Activated CD4-positive, alpha-beta T cell treated with anti-CD3 and anti-CD28 coated beads for 1 hour (primary cell): ENCODE measurements around the gene NTN3.

Experiments
- DNase-seq: peaks from one replicate; pipeline ENCODE4 v3.0.0-alpha.2; 2020

The NTN3 gene

DNA sequence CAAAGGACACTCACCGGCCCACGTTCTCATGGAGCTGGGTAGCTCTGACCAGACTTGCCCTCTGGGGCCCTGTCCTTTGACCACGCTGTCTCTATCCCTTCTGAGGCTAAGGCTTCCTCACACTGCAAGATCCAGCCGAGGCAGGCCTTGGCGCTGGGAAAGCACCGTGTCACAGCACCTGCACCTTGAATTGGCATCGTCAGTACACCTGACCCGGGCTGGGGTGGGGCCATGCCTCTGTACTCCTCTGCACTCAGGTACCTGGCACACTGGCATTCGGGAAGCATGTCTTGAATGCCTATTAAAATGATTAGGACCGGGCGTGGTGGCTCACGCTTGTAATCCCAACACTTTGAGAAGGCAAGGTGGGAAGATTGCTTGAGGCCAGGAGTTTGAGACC, 9.9 kb downstream of the NTN3 start:
- no peak for DNase-seq

DNA sequence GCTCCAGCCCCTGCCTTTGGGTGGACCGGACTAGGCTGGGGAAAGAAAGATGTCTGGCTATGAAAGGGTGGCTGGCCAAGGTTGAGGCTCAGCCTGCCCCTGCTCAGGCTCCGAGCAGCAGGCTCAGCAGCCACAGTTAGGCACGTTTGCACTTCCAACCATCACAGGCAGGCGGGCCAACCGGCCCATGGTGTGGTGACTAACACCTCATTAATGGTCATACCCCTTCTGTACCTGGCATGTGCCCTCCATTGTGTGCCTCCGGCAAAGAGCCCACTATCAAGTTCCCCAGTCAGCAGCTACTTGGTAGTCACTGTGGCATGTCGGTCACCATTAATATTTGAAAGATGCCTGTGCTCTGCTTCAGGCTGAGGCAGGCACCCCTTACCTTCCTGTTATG, 10.6 kb downstream of the NTN3 start:
- no peak for DNase-seq

DNA sequence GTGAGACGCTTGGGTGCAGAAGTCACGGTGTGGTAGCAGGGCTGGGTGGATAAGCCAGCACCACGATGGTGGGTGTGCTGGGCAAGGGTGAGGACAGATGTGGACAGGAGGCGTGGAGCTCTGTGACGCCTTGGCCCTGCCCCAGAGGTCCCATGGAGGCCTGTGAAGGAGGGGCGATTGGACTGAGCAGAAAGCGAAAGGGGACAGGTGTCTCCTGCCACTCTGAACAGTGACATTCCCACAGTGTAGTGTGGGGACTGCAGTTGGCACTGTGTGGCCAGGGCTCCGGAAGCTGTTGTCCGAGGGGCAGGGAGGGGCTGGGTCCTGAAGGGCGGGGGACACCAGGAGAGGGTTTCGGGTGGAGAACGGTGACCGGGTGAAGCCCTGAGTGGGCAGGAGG, 11.2 kb downstream of the NTN3 start:
- DNase-seq, result no peak

DNA sequence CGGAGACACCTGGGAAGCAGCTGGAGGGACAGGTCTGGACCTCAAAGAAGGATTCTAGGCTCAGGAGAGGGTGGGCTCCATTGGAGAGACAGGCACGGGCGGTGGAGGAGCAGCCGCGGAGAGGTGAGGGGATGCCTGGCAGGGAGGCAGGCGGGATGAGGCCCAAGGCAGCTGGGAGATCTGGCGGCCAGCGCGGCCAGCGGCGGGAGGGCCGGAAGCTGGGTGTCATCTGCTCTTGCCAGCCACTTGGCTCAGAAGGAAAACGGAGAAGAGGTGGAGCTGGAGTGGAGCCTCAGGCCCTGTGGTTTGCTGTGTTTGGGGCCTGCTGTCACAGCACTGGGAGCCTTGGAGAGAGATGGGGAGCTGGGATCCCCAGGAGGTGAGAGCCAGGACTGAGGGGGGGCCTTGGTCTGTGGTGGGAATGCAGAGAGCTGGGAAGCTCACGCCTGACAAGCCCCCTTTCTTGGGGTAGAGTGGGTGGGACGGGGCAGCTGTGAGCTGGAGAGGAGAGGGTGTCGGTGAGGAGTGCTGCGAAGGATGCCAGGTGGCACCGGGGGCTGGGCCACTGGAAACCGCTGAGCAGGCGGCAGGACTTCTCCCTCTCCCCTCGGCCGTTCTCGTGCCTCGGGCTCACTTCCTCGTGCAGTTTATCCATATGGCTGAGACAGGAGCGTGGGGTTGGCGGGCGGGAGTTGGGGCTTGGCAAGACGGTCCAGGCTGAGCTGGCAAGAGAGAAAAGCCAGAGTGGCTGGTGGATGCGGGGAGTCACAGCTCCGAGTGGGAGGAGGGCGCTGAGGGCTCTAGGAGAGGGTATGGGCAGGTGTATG, 11.8 kb downstream of the NTN3 start:
- DNase-seq, result no peak

DNA sequence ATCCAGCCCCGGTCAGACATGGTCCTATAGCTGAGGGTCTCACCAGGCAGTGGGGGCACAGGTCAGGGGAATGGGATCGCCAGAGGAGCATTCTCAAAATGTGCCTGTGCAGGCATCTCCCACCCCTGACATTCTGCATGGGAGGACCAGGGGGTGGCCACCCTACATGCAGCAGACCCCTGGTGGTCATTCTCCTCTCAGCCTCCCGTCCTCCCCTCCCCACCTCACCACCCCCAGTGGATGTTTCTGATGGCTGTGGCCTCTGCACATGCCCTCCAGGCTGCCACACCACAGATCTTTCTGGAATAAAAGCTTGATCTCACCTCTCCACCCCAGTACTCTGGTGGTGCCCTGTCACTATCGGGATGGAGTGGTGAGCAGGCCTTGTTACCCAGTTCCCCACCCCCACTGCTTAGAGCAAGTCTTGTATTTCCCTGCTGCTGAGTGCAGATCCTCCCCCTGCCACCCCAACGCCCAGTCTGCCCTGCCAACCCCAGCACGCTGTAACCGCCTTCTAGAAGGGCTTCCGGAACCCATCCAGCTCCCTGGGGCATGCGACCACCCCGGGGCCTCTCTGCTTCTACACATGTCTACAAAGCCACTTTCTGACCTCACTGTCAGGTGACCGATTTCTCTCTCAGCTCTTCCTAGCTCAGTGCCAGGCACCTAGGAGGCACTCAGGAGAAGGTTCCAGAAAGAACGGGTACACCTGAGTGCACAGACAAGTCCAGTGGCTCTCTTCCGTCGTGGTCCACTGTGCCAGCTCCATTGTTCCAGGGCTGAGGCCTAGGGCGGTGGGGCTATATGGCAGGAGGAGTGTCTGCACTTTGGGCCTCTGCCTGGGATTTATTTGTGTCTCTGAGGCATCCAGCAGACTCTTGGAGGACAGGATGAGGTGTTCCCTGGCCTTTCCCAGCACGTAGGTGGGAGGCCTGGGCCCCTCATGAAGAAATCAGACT, 13.1 kb downstream of the NTN3 start:
- no peak for DNase-seq

DNA sequence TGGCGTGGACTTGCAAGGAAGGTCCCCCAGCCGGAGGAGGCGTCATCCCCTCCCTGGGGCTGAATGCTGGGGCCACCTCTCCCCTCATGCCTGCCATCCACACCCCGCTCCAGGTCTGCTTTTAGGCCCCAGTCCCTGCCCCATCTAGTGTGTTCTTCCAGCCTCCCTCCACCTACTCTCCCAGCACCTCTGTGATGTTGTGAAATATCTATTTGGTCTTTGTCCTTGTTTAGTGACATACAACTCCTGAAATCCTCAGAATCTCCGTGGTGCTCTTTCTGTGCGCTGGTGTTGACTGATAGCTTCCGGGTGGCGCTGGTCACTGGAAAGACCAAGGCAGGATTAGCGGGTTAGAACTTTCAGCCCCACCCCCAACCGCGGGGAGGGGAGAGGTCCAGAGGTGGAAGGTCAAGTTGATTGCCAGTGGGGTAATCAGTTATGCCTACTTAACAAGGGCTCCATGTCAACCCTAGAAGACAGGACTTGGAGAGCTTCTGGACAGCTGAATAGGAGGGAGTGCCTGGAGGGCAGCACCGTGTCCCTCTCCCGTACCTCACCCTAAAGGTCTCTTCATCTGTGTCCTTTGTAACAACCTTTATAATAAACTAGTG, 13.9 kb downstream of the NTN3 start:
- DNase-seq, result no peak

DNA sequence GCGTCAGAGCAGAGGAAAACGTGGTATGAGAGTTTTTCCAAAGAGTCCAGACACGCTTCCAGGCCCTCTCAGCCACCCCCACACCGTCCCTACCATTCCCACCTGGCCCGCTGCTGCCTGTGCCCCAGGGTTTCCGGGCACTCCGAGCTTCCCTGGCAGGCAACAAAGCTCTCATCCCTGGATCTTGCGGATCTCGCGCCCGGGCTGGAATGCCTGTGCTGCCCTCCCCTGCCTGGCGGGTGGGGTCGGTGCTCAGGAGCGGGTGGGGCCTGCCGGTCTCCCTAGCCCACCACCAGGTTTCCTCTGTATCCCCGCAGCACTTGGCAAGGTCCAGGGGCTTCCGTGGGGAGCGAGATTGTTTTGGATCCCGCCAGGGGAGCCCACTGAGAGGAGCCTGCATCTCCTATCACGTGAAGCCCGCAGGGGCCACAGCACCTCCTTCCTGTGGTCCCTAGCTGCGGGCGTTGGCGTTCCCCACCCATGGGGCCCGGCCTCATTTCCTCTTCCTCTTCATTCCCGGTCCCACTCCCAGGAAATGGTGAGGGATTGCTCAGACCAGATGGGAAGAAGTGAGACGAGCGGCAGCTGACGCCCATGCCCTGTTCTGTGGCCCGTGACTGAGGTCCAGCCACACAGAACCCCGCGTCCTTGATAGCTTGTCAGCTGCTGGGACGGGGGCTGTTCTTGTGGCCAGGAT, 14.9 kb downstream of the NTN3 start:
- DNase-seq, result no peak

DNA sequence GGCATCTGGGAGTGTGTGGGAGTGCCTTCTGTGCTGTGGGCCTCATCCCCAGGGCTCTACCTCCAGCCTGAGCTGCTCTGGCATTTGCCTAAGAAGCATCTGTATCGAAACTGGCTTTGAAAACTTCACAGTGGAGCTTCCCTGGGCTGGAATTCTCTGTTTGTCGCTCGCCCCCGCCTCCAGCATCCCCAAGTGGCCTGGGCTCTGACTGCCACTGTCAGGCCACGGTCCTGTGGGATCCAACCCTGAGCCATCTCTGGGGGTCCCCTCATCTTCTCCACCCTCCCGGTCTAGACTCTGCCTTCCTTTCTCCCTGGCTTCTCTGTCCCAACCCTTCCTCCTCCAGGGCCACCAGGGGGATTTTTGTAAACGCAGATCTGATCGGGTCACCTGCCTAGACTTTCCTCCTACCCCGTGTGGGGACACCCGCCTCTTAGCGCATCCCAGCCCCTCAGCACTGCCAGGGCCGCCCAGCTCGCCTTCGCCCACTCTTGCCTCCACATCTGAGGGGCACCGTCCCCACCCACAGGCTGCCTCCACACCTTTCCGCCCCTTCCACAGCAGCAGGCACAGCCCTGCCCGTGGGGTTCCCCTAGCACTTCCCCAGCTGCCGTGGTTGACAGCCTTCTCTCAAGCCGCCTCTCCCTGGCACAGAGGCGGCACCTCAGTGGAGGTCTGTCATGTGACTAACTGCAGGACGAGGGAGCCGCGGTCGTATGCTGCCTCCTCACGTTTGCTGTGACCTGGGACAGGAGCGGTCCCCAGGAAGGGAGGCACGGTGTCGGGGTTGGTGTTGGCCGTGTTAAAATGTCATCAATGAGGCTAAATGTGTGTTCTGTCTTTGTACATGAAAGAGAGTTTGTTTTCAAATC, 15.8 kb downstream of the NTN3 start:
- peak; percentile 73 for DNase-seq

DNA sequence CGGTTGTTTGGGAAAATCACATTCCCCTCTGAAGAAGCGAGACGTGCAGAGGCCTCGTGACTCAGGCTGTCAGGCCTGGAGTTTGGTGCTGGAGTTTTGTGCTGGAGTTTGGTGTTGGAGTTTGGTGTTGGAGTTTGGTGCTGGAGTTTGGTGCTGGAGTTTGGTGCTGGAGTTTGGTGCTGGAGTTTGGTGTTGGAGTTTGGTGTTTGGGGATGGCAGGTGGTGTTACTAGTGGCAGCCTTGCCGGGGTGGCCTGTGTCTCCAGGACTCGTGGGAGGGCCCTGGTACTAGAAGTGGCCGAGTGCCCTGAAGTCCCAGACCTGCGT, 16.4 kb downstream of the NTN3 start:
- DNase-seq, result no peak

DNA sequence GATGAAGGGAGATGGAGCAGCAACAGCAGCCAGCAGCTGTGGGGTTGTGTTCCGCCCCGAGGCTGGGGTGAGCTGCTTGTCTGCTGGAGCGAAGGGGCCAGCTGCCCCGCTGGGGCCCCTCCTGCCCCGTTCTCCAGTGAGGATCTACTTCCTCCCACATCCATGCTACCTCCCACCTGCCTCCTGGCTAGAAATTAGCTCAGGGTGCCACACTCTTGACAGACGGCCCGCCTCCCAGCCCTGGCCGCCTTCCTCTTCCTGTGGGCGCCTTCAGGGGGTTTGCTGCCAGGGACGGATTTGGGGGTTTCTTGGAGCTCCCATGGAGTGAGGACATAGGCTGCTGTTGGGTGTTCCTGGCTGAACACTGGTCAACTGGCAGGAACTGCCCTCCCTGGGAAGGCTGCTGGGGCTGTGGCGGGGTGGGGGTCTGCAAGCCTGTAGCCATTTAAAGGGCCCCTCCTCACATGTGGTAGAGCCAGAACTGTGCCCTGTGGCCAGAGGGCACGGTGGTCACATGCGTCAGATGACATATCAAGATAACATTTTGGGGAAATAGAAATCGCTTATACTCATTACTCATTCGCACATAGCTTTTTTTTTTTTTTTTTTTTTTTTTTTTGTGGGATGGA, 16.9 kb downstream of the NTN3 start:
- DNase-seq, result no peak

DNA sequence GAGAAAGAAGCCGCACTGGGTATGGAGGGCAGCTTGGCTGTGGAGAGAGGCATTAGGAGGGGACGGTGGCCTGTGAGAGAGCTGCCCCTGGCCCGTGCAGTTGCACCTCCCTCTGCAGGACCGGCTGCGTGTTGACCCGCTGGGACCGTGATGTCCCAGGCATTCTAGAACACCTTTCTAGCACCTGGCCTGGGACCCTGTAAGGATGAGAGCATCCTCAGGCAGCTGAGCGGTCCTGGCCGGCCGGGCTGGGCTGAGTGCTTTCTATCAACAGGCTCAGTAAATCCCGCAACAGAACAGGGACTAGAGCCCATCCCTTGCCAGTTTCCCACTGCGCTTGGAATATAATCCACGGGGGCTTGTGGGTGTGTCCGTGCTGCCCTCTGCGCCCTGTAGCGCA, 18.5 kb downstream of the NTN3 start:
- DNase-seq, result no peak

DNA sequence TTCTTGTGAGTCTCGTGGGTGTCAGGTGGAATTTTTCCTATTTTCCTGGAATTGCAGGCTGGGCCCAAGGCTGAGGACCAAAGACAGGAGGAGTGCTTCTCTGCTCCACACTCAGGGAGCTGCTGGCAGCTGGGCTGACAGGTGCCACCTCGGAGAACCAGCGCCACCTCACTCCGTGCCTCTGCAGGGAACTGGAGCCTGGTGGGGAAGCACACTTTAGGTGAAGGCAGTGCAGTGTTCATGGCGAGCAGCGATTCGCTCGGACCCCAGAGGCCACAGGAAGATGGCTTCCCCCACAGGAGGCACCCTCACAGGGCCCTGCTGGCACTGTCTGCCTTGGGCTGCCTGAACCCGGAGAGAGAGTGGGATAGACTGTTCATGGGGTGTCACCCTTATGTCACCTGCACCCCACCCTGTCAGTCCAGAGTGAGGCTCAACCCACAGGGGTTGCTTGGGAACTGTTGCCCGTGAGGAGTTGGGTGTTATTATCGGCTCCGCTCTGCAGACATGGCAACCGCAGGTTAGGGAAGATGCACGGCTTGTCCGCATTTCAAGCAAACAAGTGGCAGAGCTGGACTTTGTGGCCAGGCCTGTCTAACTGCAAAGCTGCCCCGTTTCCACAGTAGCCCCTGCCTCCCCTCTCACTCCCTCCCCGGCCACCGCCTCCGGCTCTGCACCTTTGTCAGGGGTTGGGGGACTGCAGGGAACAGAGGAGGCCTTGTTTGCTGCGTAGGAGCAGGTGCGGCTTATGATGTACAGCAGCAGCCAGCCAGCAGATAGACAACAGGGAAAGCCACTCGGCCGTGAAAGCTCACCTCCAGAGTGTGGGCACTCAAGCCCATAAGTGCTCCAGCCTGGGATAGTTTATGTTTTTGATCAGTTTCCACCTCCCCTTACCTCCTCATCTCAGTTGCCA, 19.4 kb downstream of the NTN3 start:
- DNase-seq, result no peak

DNA sequence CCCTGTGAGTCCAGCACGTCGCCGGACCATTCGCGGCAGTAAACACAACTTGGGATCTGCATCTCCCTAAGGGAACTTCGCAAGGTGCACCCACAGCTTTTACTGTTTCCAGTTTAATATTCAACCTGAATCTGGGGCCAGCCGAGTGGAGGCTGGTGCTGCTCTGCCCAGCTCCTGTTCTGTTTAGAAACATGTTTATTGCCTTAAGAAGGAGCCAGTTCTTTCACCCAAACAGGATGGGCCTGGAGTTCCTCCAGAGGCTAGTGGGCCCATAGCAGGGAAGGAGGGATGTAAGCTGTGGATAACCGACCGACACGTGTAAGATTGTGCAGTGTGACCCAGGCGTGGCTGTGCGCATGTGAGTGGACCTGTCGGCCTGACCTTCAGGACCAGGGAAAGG, 21.2 kb downstream of the NTN3 start:
- DNase-seq, result no peak

DNA sequence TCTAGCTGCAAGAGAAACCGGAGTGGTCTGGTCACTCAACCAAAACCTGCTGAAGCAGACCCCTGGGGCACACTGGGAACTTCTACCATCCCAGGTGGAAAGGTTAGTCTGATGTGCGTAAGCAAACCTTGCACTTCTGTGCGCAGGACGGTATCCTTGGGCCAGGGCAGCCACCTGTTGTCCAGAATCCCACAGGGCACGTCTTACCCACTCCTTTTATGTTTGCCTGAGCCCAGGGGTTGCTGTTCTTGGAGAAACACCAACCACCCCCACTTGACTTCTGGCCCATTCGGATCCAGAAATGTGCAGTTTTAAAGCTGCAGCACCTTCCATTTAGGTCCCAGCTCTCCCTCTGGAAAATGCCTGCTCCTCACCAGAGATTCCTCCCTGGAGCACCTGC, 22.5 kb downstream of the NTN3 start:
- no peak for DNase-seq

DNA sequence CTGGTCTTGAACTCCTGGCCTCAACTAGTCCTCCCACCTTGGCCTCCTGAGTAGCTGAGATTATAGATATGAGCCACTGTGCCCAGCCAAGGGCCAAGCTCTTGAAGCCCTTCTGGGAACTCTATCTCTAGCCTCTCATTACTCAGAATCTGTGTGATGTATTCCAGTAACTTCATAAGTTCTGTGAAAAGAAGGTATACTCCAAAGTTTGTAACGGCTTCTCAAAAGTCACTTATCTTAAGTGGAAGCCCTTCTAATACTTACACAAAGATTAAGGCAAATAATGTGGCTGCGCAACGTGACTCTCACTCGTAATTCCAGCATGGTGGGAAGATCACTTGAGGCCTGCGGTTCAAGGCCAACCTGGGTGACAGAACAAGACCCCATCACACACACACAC, 23.5 kb downstream of the NTN3 start:
- no peak for DNase-seq

DNA sequence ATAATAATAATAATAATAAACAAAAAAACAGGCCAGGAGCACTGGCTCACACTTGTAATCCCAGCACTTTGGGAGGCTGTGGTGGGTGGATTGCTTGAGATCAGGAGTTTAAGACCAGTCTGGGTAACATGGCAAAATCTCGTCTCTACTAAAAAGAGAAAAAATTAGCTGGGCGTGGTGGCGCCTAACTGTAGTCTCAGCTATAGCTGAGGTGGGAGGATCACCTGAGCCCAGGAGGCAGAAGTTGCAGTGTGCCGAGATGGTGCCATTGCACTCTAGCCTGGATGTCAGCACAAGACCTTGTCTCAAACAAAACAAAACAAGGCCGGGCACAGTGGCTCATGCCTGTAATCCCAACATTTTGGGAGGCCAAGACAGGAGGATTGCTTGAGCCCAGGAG, 23.9 kb downstream of the NTN3 start:
- no peak for DNase-seq

DNA sequence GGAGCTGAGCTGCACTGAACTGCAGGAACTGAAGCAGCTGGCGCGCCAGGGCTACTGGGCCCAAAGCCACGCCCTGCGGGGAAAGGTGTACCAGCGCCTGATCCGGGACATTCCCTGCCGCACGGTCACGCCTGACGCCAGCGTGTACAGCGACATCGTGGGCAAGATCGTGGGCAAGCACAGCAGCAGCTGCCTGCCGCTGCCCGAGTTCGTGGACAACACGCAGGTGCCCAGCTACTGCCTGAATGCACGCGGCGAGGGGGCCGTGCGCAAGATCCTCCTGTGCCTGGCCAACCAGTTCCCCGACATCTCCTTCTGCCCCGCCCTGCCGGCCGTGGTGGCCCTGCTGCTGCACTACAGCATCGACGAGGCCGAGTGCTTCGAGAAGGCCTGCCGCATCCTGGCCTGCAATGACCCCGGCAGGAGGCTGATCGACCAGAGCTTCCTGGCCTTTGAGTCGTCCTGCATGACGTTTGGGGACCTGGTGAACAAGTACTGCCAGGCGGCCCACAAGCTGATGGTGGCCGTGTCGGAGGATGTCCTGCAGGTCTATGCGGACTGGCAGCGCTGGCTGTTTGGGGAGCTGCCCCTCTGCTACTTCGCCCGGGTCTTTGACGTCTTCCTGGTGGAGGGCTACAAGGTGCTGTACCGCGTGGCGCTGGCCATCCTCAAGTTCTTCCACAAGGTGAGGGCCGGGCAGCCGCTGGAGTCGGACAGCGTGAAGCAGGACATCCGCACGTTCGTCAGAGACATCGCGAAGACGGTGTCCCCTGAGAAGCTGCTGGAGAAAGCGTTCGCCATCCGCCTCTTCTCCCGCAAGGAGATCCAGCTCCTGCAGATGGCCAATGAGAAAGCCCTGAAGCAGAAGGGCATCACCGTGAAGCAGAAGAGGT, 25.4 kb downstream of the NTN3 start:
- no peak for DNase-seq

DNA sequence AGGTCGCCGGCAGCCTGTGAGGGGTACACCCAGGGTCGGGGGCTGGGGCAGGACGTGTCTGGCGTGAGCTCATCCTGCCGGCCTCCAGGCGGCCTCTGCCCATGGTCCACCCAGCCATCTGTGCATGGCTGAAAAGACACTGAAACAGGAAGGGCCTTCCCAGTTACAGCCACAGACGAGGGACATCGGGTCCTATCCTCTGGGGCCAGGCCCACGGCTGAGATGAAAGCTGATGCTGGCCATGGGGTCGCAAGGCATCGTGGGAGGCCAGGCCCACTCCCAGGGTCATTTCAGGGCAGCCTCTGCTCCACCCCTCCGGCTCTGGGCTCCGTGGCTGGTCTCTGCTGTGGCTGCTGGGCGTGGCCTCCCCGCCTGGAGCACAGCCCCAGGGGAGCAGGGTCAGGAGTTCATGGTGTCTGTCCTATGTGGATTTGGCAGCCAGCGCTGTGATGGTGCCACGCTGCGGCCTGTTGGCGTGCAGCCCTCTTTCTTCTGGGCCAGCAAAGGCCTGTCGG, 26.1 kb downstream of the NTN3 start:
- DNase-seq, result no peak
